ENCODE measurements around the gene RPN2.
A peak's percentile ranks its signal among the peaks of the same experiment; 100 is the strongest.

GRCh38 chr20:37282556-37282955, 103.4 kb downstream of the RPN2 start:
- TF ChIP-seq JUND (IDR thresholded peaks at IDR 0.05; ENCODE audit: low read depth, low read length) (no peak), RFX5 (IDR thresholded peaks at IDR 0.05; ENCODE audit: low read depth, low read length) (no peak), ZNF274 (IDR thresholded peaks at IDR 0.05; ENCODE audit: insufficient read depth, insufficient read length) (no peak), FOXM1 (IDR thresholded peaks at IDR 0.05; ENCODE audit: low read depth, low read length) (no peak), RAD21 (IDR thresholded peaks at IDR 0.05; ENCODE audit: insufficient read depth, low read depth, low read length) (peak; percentile 22; the same call in 1 of the 2 replicates), FOXK2 (IDR thresholded peaks at IDR 0.05) (no peak), IKZF2 (IDR thresholded peaks at IDR 0.05) (no peak), POLR2AphosphoS5 (IDR thresholded peaks at IDR 0.05; ENCODE audit: low read length) (no peak)
- TF ChIP-seq, protein P1, sequence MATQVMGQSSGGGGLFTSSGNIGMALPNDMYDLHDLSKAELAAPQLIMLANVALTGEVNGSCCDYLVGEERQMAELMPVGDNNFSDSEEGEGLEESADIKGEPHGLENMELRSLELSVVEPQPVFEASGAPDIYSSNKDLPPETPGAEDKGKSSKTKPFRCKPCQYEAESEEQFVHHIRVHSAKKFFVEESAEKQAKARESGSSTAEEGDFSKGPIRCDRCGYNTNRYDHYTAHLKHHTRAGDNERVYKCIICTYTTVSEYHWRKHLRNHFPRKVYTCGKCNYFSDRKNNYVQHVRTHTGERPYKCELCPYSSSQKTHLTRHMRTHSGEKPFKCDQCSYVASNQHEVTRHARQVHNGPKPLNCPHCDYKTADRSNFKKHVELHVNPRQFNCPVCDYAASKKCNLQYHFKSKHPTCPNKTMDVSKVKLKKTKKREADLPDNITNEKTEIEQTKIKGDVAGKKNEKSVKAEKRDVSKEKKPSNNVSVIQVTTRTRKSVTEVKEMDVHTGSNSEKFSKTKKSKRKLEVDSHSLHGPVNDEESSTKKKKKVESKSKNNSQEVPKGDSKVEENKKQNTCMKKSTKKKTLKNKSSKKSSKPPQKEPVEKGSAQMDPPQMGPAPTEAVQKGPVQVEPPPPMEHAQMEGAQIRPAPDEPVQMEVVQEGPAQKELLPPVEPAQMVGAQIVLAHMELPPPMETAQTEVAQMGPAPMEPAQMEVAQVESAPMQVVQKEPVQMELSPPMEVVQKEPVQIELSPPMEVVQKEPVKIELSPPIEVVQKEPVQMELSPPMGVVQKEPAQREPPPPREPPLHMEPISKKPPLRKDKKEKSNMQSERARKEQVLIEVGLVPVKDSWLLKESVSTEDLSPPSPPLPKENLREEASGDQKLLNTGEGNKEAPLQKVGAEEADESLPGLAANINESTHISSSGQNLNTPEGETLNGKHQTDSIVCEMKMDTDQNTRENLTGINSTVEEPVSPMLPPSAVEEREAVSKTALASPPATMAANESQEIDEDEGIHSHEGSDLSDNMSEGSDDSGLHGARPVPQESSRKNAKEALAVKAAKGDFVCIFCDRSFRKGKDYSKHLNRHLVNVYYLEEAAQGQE (IDR thresholded peaks at IDR 0.05; ENCODE audit: low read depth, low read length): no peak
- TF ChIP-seq, protein P2, sequence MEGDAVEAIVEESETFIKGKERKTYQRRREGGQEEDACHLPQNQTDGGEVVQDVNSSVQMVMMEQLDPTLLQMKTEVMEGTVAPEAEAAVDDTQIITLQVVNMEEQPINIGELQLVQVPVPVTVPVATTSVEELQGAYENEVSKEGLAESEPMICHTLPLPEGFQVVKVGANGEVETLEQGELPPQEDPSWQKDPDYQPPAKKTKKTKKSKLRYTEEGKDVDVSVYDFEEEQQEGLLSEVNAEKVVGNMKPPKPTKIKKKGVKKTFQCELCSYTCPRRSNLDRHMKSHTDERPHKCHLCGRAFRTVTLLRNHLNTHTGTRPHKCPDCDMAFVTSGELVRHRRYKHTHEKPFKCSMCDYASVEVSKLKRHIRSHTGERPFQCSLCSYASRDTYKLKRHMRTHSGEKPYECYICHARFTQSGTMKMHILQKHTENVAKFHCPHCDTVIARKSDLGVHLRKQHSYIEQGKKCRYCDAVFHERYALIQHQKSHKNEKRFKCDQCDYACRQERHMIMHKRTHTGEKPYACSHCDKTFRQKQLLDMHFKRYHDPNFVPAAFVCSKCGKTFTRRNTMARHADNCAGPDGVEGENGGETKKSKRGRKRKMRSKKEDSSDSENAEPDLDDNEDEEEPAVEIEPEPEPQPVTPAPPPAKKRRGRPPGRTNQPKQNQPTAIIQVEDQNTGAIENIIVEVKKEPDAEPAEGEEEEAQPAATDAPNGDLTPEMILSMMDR (IDR thresholded peaks at IDR 0.05 in 2 of 3, conservative IDR thresholded peaks at IDR 0.05 in 1 of 3; ENCODE audit: control insufficient read depth in 2 of 3, extremely low read depth in 1 of 3, insufficient read depth in 1 of 3, low read depth in 3 of 3, low read length in 3 of 3): peak in 2 of 3 experiments; percentile 2 to 17; a peak in 1 of 6 replicates
